Left hindlimb (tissue), 1 donor: ENCODE results near the gene CDC14C.

Source experiments
- DNase-seq: peaks from one replicate; pipeline ENCODE4 v3.0.0-alpha.2; 2018

Gene CDC14C

DNA sequence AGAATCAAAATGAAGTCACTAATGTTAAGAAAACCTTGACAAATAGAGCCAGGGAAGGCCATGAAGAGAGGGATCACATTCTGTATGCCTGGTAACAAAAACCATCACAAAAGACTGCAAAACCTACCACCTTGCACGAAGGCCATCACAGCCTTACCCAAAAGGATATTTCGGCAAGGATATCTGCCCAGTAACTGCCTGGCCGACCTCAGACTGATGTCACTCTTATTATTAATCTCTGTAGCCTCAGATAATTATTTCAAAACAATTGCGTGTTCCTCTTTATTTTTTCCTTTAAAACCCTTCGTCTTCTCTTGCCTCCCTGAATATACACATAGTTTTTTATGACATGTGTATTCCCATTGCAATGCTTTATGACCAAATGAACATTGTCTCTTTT, 52.5 kb downstream of the CDC14C start:
- DNase-seq: no peak
